GM21381 (cell line): ENCODE data around the gene SORCS3.
"Not testable (repeated sequence)": the region's sequence is repeated elsewhere in the genome, so short reads cannot be mapped to it uniquely, and the experiment has no call there.

Experiments used
- ATAC-seq: cut with Tn5 transposase; IDR thresholded peaks from one replicate; pipeline ENCODE4 v1.9.1; 2021; ENCODE audit warnings: mild to moderate bottlenecking, moderate library complexity; ENCODE audit not compliant: unreplicated experiment

The SORCS3 gene

GRCh38 chr10:104689547-104689946 is 48.5 kb downstream of the SORCS3 start:
- no peak for ATAC-seq

- ATAC-seq: no peak
These were observed 49.0 kb downstream of the SORCS3 start for GRCh38 chr10:104690101-104690500.

- ATAC-seq: no peak
These were observed 49.9 kb downstream of the SORCS3 start for GRCh38 chr10:104690959-104691358.

GRCh38 chr10:104694074-104694473 is 53.0 kb downstream of the SORCS3 start:
- no peak for ATAC-seq

- not testable (repeated sequence) for ATAC-seq
These were observed 62.2 kb downstream of the SORCS3 start for GRCh38 chr10:104703262-104703661.

GRCh38 chr10:104706886-104707285 is 65.8 kb downstream of the SORCS3 start:
- ATAC-seq: no peak

GRCh38 chr10:104707602-104708459 is 66.7 kb downstream of the SORCS3 start:
- no peak for ATAC-seq

- ATAC-seq: no peak
These were observed 70.2 kb downstream of the SORCS3 start for GRCh38 chr10:104711302-104711721.

- ATAC-seq: not testable (repeated sequence)
These were observed 89.5 kb downstream of the SORCS3 start for GRCh38 chr10:104730593-104730992.

GRCh38 chr10:104731192-104731591 is 90.1 kb downstream of the SORCS3 start:
- ATAC-seq: no peak

GRCh38 chr10:104732222-104732621 is 91.1 kb downstream of the SORCS3 start:
- ATAC-seq: no peak

- no peak for ATAC-seq
These were observed 93.3 kb downstream of the SORCS3 start for GRCh38 chr10:104734433-104734832.

GRCh38 chr10:104735036-104735756 is 94.1 kb downstream of the SORCS3 start:
- ATAC-seq: no peak

GRCh38 chr10:104735757-104736391 is 94.8 kb downstream of the SORCS3 start:
- ATAC-seq: no peak

- no peak for ATAC-seq
These were observed 100.0 kb downstream of the SORCS3 start for GRCh38 chr10:104741127-104741526.

- ATAC-seq: no peak
These were observed 103.0 kb downstream of the SORCS3 start for GRCh38 chr10:104744052-104744451.

- ATAC-seq: no peak
These were observed 109.2 kb downstream of the SORCS3 start for GRCh38 chr10:104750291-104750690.

GRCh38 chr10:104762793-104763192 is 121.7 kb downstream of the SORCS3 start:
- ATAC-seq: no peak

- no peak for ATAC-seq
These were observed 125.3 kb downstream of the SORCS3 start for GRCh38 chr10:104766341-104766740.

GRCh38 chr10:104767282-104767681 is 126.2 kb downstream of the SORCS3 start:
- ATAC-seq: no peak

- ATAC-seq: no peak
These were observed 126.7 kb downstream of the SORCS3 start for GRCh38 chr10:104767745-104768144.

- no peak for ATAC-seq
These were observed 132.0 kb downstream of the SORCS3 start for GRCh38 chr10:104773105-104773504.
